HL-60 (cell line): ENCODE measurements around the gene FTO.
A peak's percentile ranks its signal among the peaks of the same experiment; 100 is the strongest.

Experiments
- DNase-seq, 2 experiments: peaks; one replicate each; pipeline ENCODE4 v3.0.0-alpha.2; 2010 to 2020; ENCODE audit warnings: low read depth in 1 of 2, low spot score in 1 of 2
- H3K27ac ChIP-seq: fragments of 250-450 bp; sonication (Bioruptor Pico); replicated peaks from 2 replicates; pipeline ENCODE4 v1.5.1; 2020; ENCODE audit warnings: mild to moderate bottlenecking, moderate library complexity
- H3K27me3 ChIP-seq: fragments of 250-450 bp; sonication (Bioruptor Pico); 2 replicates; pipeline ENCODE4 v1.5.1; 2021; ENCODE audit warnings: mild to moderate bottlenecking, moderate library complexity; ENCODE audit not compliant: insufficient read depth, poor library complexity, severe bottlenecking
- H3K4me3 ChIP-seq: replicated peaks from 2 replicates; pipeline ENCODE4 v1.5.1; 2011; ENCODE audit warnings: mild to moderate bottlenecking, control low read depth, low read length; ENCODE audit not compliant: insufficient read depth
- GABPA ChIP-seq: IDR thresholded peaks from 2 replicates; pipeline ENCODE4 v1.6.1; 2012; ENCODE audit warnings: low read depth
- POLR2AphosphoS5 ChIP-seq: IDR thresholded peaks from 2 replicates; pipeline ENCODE4 v1.6.1; 2012; ENCODE audit warnings: low read depth
- REST ChIP-seq: IDR thresholded peaks from 2 replicates; pipeline ENCODE4 v1.6.1; 2012; ENCODE audit warnings: low read depth; ENCODE audit not compliant: insufficient replicate concordance
- SPI1 ChIP-seq: IDR thresholded peaks from 2 replicates; pipeline ENCODE4 v1.6.1; 2012; ENCODE audit warnings: low read depth, mild to moderate bottlenecking, borderline replicate concordance
- TF ChIP-seq, protein P1 (sequence below): IDR thresholded peaks from one replicate; pipeline ENCODE4 v1.5.1; 2011; ENCODE audit warnings: low read length, control low read depth, inconsistent platforms; ENCODE audit not compliant: insufficient read depth

FTO gene

DNA sequence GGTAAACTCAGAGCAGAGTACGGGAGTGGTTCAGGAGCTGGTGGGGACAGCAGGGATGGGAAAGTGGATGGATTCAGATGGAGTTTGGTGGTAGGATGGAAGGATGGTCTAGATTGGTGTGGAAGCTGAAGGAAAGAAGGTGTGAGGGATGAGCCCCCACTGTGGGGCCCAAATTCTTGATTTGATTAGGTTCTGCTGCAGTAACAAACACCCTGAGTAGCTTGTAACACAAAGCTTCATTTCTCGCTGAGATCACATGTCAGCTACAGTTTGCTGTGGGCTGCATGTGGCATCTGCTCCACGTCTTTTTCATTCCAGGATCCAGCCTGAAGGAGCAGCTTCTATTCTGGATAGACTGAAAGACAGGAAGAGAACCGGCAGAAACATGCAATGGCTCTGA lies 438.8 kb downstream of the FTO start:
- H3K4me3 ChIP-seq, result no peak overlapping the region
- no peak overlapping the region for H3K27ac ChIP-seq
- TF ChIP-seq SPI1 (no peak), POLR2AphosphoS5 (no peak), REST (no peak), GABPA (no peak)
- TF ChIP-seq, protein P1, sequence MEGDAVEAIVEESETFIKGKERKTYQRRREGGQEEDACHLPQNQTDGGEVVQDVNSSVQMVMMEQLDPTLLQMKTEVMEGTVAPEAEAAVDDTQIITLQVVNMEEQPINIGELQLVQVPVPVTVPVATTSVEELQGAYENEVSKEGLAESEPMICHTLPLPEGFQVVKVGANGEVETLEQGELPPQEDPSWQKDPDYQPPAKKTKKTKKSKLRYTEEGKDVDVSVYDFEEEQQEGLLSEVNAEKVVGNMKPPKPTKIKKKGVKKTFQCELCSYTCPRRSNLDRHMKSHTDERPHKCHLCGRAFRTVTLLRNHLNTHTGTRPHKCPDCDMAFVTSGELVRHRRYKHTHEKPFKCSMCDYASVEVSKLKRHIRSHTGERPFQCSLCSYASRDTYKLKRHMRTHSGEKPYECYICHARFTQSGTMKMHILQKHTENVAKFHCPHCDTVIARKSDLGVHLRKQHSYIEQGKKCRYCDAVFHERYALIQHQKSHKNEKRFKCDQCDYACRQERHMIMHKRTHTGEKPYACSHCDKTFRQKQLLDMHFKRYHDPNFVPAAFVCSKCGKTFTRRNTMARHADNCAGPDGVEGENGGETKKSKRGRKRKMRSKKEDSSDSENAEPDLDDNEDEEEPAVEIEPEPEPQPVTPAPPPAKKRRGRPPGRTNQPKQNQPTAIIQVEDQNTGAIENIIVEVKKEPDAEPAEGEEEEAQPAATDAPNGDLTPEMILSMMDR, result no peak
- no peak for DNase-seq
- H3K27me3 ChIP-seq, result no peaks in the 10 kb centered on the region

GRCh38 chr16:54143410-54143809 lies 439.5 kb downstream of the FTO start:
- no peak overlapping the region for H3K4me3 ChIP-seq
- TF ChIP-seq REST (no peak), POLR2AphosphoS5 (no peak), SPI1 (no peak), GABPA (no peak)
- TF ChIP-seq, protein P1, result no peak
- no peak overlapping the region for H3K27ac ChIP-seq
- H3K27me3 ChIP-seq, result no peaks in the 10 kb centered on the region
- no peak for DNase-seq

- Histone ChIP-seq H3K27me3 (no peaks in the 10 kb centered on the region), H3K27ac (no peak overlapping the region), H3K4me3 (no peak overlapping the region)
- TF ChIP-seq, protein P1, result no peak
- no peak for TF ChIP-seq POLR2AphosphoS5
- TF ChIP-seq REST, result no peak
- TF ChIP-seq GABPA, result no peak
- TF ChIP-seq SPI1, result no peak
- DNase-seq, result peak in 1 of 2 experiments; percentile 18
Measured at GRCh38 chr16:54143934-54144571, 440.1 kb downstream of the FTO start.
